SK-N-MC (cell line): ENCODE measurements around the gene TP53BP2.
A peak's percentile ranks its signal among the peaks of the same experiment; 100 is the strongest.

Experiments used
- DNase-seq: peaks from one replicate; pipeline ENCODE4 v3.0.0-alpha.2; 2011; ENCODE audit warnings: low read depth, low spot score
- H3K27ac ChIP-seq: fragments of 200-600 bp; sonication (generic); 2 replicates; pipeline ENCODE4 v1.5.1; 2016; ENCODE audit warnings: mixed run types
- H3K36me3 ChIP-seq: fragments of 200-600 bp; sonication (generic); 2 replicates; pipeline ENCODE4 v1.6.1; 2017; ENCODE audit warnings: antibody characterized with exemption, low read length, mixed read lengths; ENCODE audit not compliant: insufficient read depth
- H3K4me3 ChIP-seq: fragments of 200-600 bp; sonication (generic); 2 replicates; pipeline ENCODE4 v1.5.1; 2016
- H3K9ac ChIP-seq: fragments of 200-600 bp; sonication (generic); 2 replicates; pipeline ENCODE4 v1.8.0; 2017; ENCODE audit warnings: mixed run types, mixed read lengths; ENCODE audit not compliant: insufficient read length
- H3K9me3 ChIP-seq: fragments of 200-600 bp; sonication (generic); 2 replicates; pipeline ENCODE4 v1.6.1; 2017; ENCODE audit warnings: low read depth, mild to moderate bottlenecking, antibody characterized with exemption, low read length, moderate library complexity, mixed read lengths
- EZH2 ChIP-seq: fragments of 200-600 bp; sonication (generic); IDR thresholded peaks from one replicate; pipeline ENCODE4 v1.6.1; 2017; ENCODE audit warnings: antibody characterized with exemption
- FOXP2 ChIP-seq: optimal IDR thresholded peaks from 2 replicates; pipeline ENCODE3; 2011; ENCODE audit warnings: mild to moderate bottlenecking, moderate library complexity; ENCODE audit not compliant: insufficient read depth; ENCODE audit errors: extremely low read length, control extremely low read depth
- POLR2AphosphoS5 ChIP-seq: IDR thresholded peaks from 2 replicates; pipeline ENCODE4 v1.6.1; 2012; ENCODE audit warnings: mild to moderate bottlenecking, low read depth, low read length, borderline replicate concordance

Gene TP53BP2

GRCh38 chr1:223837206-223837605 lies 8.5 kb downstream of the TP53BP2 start:
- Histone ChIP-seq H3K36me3 (no peaks in the 10 kb centered on the region), H3K9ac (no peak overlapping the region), H3K9me3 (no peaks in the 10 kb centered on the region), H3K4me3 (no peak overlapping the region), H3K27ac (peak overlapping the region; percentile 51; the same call in 1 of the 2 replicates)
- TF ChIP-seq FOXP2 (no peak), POLR2AphosphoS5 (no peak), EZH2 (no peak)
- no peak for DNase-seq

- DNase-seq, result no peak
- no peak overlapping the region for H3K9ac ChIP-seq
- H3K36me3 ChIP-seq, result no peaks in the 10 kb centered on the region
- H3K4me3 ChIP-seq, result no peak overlapping the region
- H3K9me3 ChIP-seq, result no peaks in the 10 kb centered on the region
- H3K27ac ChIP-seq, result no peak overlapping the region
- TF ChIP-seq POLR2AphosphoS5, result no peak
- no peak for TF ChIP-seq FOXP2
- no peak for TF ChIP-seq EZH2
These were observed 9.2 kb downstream of the TP53BP2 start for GRCh38 chr1:223836586-223836985.

DNA sequence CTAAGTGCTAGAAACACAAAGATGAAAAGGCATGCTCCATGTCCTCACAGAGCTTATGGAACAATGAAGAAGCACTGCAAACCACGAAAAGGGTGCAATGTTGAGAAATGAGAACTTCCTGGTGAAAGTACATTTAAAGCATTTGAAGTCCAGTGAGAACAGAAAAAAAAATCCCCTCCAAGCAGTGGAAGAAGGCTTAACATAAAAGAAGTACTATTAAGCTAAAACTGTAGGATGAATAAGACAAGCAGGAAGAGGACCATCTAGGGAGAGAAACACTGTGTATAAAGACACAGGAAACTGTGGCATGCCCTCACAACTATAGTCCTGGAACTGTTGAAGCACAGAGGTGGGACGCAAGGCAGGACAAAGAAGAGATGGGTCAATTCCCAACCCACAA lies 10.0 kb downstream of the TP53BP2 start:
- Histone ChIP-seq H3K27ac (peak overlapping the region; percentile 46; the same call in 1 of the 2 replicates), H3K9me3 (no peaks in the 10 kb centered on the region), H3K36me3 (no peaks in the 10 kb centered on the region), H3K9ac (no peak overlapping the region), H3K4me3 (no peak overlapping the region)
- no peak for DNase-seq
- no peak for TF ChIP-seq POLR2AphosphoS5
- no peak for TF ChIP-seq FOXP2
- no peak for TF ChIP-seq EZH2

- Histone ChIP-seq H3K36me3 (no peaks in the 10 kb centered on the region), H3K27ac (peak overlapping the region; percentile 52), H3K9ac (no peak overlapping the region), H3K4me3 (no peak overlapping the region), H3K9me3 (no peaks in the 10 kb centered on the region)
- DNase-seq, result no peak
- TF ChIP-seq POLR2AphosphoS5 (no peak), EZH2 (no peak), FOXP2 (no peak)
These were observed 11.0 kb downstream of the TP53BP2 start for GRCh38 chr1:223834660-223835263.

- H3K9me3 ChIP-seq, result no peaks in the 10 kb centered on the region
- DNase-seq, result no peak
- no peak overlapping the region for H3K4me3 ChIP-seq
- H3K27ac ChIP-seq, result peak overlapping the region; percentile 52; the same call in 1 of the 2 replicates
- no peak for TF ChIP-seq POLR2AphosphoS5
- no peak for TF ChIP-seq EZH2
- no peak for TF ChIP-seq FOXP2
- no peak overlapping the region for H3K9ac ChIP-seq
- H3K36me3 ChIP-seq, result no peaks in the 10 kb centered on the region
These were observed 11.8 kb downstream of the TP53BP2 start for GRCh38 chr1:223833948-223834347.

- H3K4me3 ChIP-seq, result peak overlapping the region; percentile 51
- peak overlapping the region; percentile 38 for H3K9ac ChIP-seq
- H3K27ac ChIP-seq, result peak overlapping the region; percentile 90
- H3K36me3 ChIP-seq, result peaks cover 5% of the 10 kb centered on the region
- DNase-seq, result no peak
- no peaks in the 10 kb centered on the region for H3K9me3 ChIP-seq
- TF ChIP-seq POLR2AphosphoS5 (no peak), FOXP2 (no peak)
These were observed 13.2 kb downstream of the TP53BP2 start for GRCh38 chr1:223832637-223832943.

GRCh38 chr1:223831755-223832636 lies 13.8 kb downstream of the TP53BP2 start:
- Histone ChIP-seq H3K27ac (peak overlapping the region; percentile 90), H3K9ac (peak overlapping the region; percentile 38)

GRCh38 chr1:223829678-223830077 lies 16.1 kb downstream of the TP53BP2 start:
- TF ChIP-seq POLR2AphosphoS5 (no peak), FOXP2 (no peak), EZH2 (no peak)
- Histone ChIP-seq H3K36me3 (peaks cover 5% of the 10 kb centered on the region), H3K9ac (no peak overlapping the region), H3K9me3 (no peaks in the 10 kb centered on the region), H3K4me3 (no peak overlapping the region), H3K27ac (no peak overlapping the region)
- DNase-seq, result no peak

More at GRCh38 chr1:223831755-223832636, 13.8 kb downstream of the TP53BP2 start:
- DNase-seq, result no peak
- no peak for TF ChIP-seq FOXP2
- TF ChIP-seq EZH2, result no peak
- no peak for TF ChIP-seq POLR2AphosphoS5
- H3K9me3 ChIP-seq, result no peaks in the 10 kb centered on the region
- H3K36me3 ChIP-seq, result peaks cover 5% of the 10 kb centered on the region
- H3K4me3 ChIP-seq, result peak overlapping the region; percentile 51
